Left lung (tissue), 10 donors: Measurements from ENCODE around the gene COQ8A. TPM values are rescaled to one million over a fixed set of nuclear protein-coding genes. Genes with fewer than 3 reads are reported as not detected.
A peak's percentile ranks its signal among the peaks of the same experiment; 100 is the strongest.

Experiments used
- ATAC-seq: fragments of 200-7000 bp; cut with Tn5 transposase; one replicate; pipeline ENCODE4 v1.9.1; 2020; ENCODE audit warnings: moderate library complexity
- DNase-seq, 4 donors: peaks; one replicate each; pipeline ENCODE4 v3.0.0-alpha.2; 2013 to 2020
- H3K27ac ChIP-seq, 2 donors: fragments of 200-600 bp; sonication (generic) in 1 of 2; one replicate each; pipeline versions ENCODE4 v1.5.0 to v1.8.0; 2020 to 2021
- H3K27me3 ChIP-seq, 2 donors: fragments of 200-600 bp; sonication (generic) in 1 of 2; one replicate each; pipeline versions ENCODE4 v1.5.0 to v1.8.0; 2020 to 2021
- H3K36me3 ChIP-seq, 2 donors: fragments of 200-600 bp; sonication (generic) in 1 of 2; one replicate each; pipeline versions ENCODE4 v1.5.0 to v1.8.0; 2020 to 2021
- H3K4me1 ChIP-seq, 2 donors: fragments of 200-600 bp; one replicate each; pipeline ENCODE4 v1.8.0; 2021
- H3K4me3 ChIP-seq, 2 donors: fragments of 200-600 bp; sonication (generic) in 1 of 2; one replicate each; pipeline versions ENCODE4 v1.5.0 to v1.8.0; 2020 to 2021; ENCODE audit warnings: mild to moderate bottlenecking in 1 of 2
- H3K9me3 ChIP-seq, 2 donors: fragments of 200-600 bp; sonication (generic) in 1 of 2; one replicate each; pipeline versions ENCODE4 v1.5.0 to v1.8.0; 2020 to 2021
- CTCF ChIP-seq, 2 donors: fragments of 200-600 bp; sonication (generic) in 1 of 2; IDR thresholded peaks; one replicate each; pipeline versions ENCODE4 v1.5.0 to v1.8.0; 2021; ENCODE audit warnings: antibody characterized with exemption in 2 of 2
- intact Hi-C, 2 donors: fragments of 100-400 bp; cut with DNase I; formaldehyde crosslinking; loops; one replicate each; pipeline versions ENCODE4 v1.11.2 to v1.14.2; 2022
- polyA plus RNA-seq, 6 donors: library from polyadenylated mRNA; unstranded; fragments of 120-200 nt; gene quantifications; one replicate each; pipeline ENCODE4 v1.2.1, GENCODE V29; 2013; ENCODE audit not compliant: insufficient read length in 6 of 6
- total RNA-seq, 2 donors: library from RNA; stranded (reverse); fragmentation: NEBNext Ultra II Directional; extraction: Animal tissue kit (Norgen Biotek cat#: 25700); gene quantifications; one replicate each; pipeline ENCODE4 v1.2.1, GENCODE V29; 2021
- donor health status: DM: no; HTN: yes; CAD: no.
- donor health status: DM: no; HTN: no; CAD: no.

Gene COQ8A
- total and polyA plus RNA-seq, 8 donors = 14.5 to 41.5 (median 32.2) TPM

GRCh38 chr1:226891846-226892523 is 48.1 kb upstream of the COQ8A start:
- H3K36me3 ChIP-seq = peaks cover 0 to 78% of the 10 kb centered on the region in 2 donors

DNA sequence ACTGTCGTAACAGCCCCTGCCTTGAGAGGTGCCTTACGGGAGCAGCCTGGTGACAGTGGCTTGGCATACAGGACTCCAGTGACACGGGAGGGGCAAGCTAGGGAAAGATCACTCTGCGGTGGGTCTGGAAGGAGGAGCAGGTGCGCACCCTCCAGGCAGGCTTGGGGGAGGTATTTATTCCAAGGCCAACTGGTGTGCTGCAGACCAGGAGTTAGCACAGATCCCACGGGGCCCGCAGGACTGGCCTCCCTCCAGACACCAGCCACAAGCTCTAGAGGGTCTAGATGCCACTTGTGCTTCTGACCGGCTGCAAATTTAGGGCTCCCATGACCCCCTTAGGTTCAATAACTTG is 47.6 kb upstream of the COQ8A start:
- Histone ChIP-seq H3K36me3 (peaks cover 0 to 78% of the 10 kb centered on the region in 2 donors), H3K27ac (no peak overlapping the region)
- no peak for ATAC-seq

More at GRCh38 chr1:226891846-226892523, 48.1 kb upstream of the COQ8A start:
- H3K27ac ChIP-seq = peak overlapping the region in 1 of 2 donors; percentile 11
- H3K9me3 ChIP-seq = no peaks in the 10 kb centered on the region
- H3K4me3 ChIP-seq = no peak overlapping the region
- no peaks in the 10 kb centered on the region for H3K27me3 ChIP-seq
- ATAC-seq = peak; percentile 66
- H3K4me1 ChIP-seq = peaks cover 0 to 7% of the 10 kb centered on the region in 2 donors
- peak in 1 of 4 donors; percentile 34 for DNase-seq
- no peak for TF ChIP-seq CTCF (IDR thresholded peaks at IDR 0.05)
- intact Hi-C loops = no loop called here

GRCh38 chr1:226893936-226894335 is 46.2 kb upstream of the COQ8A start:
- TF ChIP-seq CTCF (IDR thresholded peaks at IDR 0.05) = no peak
- H3K4me3 ChIP-seq = no peak overlapping the region
- no peaks in the 10 kb centered on the region for H3K27me3 ChIP-seq
- H3K4me1 ChIP-seq = peaks cover 0 to 7% of the 10 kb centered on the region in 2 donors
- no peaks in the 10 kb centered on the region for H3K9me3 ChIP-seq
- peaks cover 0 to 72% of the 10 kb centered on the region in 2 donors for H3K36me3 ChIP-seq
- H3K27ac ChIP-seq = no peak overlapping the region
- no peak for ATAC-seq
- intact Hi-C loops = no loop called here
- DNase-seq = no peak

More for the DNA sequence above, 47.6 kb upstream of the COQ8A start:
- DNase-seq = peak in 1 of 4 donors; percentile 28
- no peak for TF ChIP-seq CTCF (IDR thresholded peaks at IDR 0.05)
- Histone ChIP-seq H3K27me3 (no peaks in the 10 kb centered on the region), H3K4me1 (peaks cover 0 to 7% of the 10 kb centered on the region in 2 donors), H3K4me3 (no peak overlapping the region), H3K9me3 (no peaks in the 10 kb centered on the region)
- intact Hi-C loops = no loop called here

DNA sequence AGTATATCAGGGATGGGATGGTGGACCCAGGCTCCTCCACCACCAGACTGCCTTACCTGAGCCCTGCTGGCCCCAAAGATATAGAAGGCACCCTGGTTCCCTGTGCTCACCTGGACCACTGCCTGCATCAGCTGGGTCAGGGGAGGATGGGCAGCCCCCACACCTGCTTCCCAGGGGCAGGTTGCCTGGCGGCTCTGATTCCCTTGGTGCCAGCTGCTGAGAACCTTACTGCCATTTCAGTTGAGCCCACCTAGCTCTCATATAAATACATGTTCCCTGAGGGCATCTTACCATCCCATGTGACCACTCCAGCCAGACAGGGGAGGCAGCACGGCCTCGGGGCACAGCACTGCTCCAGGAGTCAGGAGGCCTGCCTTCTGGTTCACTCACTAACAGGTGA is 45.3 kb upstream of the COQ8A start:
- ATAC-seq = no peak
- Histone ChIP-seq H3K27ac (no peak overlapping the region), H3K27me3 (no peaks in the 10 kb centered on the region), H3K4me3 (no peak overlapping the region), H3K36me3 (peaks cover 0 to 71% of the 10 kb centered on the region in 2 donors), H3K4me1 (peaks cover 0 to 7% of the 10 kb centered on the region in 2 donors), H3K9me3 (no peaks in the 10 kb centered on the region)
- intact Hi-C loops = no loop called here
- no peak for DNase-seq
- TF ChIP-seq CTCF (IDR thresholded peaks at IDR 0.05) = no peak

DNA sequence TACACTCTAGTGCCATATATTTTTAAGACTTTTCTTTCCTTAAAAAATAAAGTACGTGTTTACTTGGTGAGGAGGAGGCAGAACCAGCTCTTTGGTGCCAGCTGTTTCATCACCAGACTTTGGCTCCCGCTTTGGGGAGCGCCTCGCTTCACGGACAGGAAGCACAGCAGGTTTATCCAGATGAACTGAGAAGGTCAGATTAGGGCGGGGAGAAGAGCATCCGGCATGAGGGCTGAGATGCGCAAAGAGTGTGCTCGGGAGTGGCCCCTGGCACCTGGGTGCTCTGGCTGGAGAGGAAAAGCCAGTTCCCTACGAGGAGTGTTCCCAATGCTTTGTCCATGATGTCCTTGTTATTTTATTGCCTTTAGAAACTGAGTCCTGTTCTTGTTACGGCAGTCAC is 44.5 kb upstream of the COQ8A start:
- no peak for ATAC-seq

More for the DNA sequence above, 44.5 kb upstream of the COQ8A start:
- no peak for TF ChIP-seq CTCF (IDR thresholded peaks at IDR 0.05)
- Histone ChIP-seq H3K27ac (no peak overlapping the region), H3K36me3 (peaks cover 0 to 69% of the 10 kb centered on the region in 2 donors), H3K9me3 (no peaks in the 10 kb centered on the region), H3K27me3 (no peaks in the 10 kb centered on the region), H3K4me3 (no peak overlapping the region), H3K4me1 (peaks cover 0 to 7% of the 10 kb centered on the region in 2 donors)
- intact Hi-C loops = no loop called here
- DNase-seq = no peak
